Smooth muscle cell of the brain vasculature (primary cell): Measurements from ENCODE around the gene MYO18B.

ENCODE experiments used
- DNase-seq: peaks from one replicate; pipeline ENCODE4 v3.0.0-alpha.2; 2012; ENCODE audit warnings: low read depth, low spot score

The MYO18B gene

DNA sequence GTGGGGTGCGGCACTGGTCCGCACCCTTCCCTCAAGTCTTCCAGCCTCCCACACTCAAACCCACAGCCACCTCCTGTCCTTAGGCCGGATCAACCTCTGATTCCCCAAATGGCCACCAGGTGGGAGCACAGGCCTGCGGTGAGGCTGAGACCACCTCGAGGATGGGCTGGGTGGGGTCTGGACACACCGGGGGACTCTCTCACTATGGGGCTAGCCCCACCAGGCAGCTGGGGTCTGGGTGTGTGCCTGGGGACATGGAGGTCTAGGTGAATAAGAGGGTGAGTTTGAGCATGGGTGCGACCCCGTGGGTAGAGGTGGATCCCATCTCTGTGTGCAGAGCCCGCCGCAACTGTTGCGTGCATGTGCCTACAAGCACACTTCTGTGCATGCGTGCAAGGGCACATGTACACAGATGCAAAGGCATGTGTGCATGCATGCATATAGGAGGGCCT is 32.6 kb downstream of the MYO18B start:
- DNase-seq = no peak

DNA sequence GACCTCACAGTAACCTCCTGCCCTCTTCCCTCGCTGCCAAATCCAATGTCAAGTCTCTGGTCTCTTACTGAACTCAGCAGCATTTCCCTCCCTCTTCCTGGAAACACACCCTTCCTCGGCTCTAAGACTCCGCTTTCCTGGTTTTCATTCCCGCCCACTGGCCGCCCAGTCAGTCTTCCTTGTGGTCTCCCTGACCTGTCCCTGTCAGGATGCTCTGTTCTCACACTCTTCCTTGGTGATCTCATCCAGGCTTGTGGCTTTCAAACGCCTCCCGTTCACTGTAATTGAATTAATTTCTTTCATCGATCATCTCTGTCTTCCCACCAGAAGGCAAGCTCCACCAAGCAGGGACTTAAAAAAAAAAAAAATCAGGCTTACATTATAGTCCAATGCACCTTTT is 33.5 kb downstream of the MYO18B start:
- DNase-seq = no peak

DNA sequence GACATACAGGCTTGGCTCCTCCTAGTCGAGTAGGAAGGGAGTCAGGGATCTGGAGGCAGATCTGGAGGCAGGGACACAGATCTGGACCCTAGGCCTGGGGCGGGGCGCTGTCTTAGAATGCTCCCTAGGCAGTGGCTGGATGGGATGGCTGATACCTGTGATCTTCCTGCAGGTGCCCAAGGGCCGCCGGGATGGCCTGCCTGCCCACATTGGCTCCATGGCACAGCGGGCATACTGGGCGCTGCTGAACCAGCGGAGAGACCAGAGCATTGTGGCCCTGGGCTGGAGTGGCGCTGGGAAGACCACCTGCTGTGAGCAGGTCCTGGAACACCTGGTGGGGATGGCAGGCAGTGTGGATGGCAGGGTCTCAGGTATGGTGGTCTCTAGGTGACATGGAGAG is 35.4 kb downstream of the MYO18B start:
- no peak for DNase-seq

DNA sequence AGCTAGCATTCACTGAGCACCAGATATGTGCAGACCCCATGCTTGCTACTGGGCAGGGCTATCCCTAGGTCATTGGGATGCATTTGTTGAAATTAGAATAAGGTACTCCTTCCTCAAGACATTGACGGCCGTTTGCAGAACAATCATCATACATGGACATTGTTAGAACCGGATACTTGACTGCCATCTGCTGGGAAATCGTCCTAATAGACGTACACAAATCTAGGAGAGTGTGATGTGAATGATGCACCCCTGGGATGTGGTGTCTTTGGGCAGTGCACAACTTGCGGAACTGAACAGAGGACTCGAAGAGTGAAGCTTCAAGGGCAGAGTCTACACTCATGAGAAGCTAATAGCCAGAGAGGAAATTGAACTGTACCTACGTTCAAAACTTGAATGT is 35.9 kb downstream of the MYO18B start:
- DNase-seq = no peak

DNA sequence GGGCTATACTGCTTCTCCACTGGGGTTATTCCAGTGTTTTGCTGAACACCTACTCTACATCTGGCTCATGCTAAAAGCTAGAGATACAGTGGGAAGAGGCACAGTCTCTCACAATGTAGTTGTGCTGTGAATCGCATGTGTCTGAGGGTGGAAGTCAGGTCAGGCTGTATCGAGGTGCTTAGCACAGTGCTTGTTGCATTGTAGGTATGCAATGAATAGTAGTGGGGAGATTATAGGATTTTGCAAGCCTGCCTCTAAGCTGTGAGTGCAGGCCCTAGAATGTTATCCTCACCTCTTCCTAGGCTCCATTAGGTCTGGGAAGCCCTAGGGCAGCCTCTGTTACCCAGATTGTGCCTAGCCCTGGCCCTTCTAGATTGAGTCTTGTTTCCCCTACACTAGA is 37.4 kb downstream of the MYO18B start:
- no peak for DNase-seq

DNA sequence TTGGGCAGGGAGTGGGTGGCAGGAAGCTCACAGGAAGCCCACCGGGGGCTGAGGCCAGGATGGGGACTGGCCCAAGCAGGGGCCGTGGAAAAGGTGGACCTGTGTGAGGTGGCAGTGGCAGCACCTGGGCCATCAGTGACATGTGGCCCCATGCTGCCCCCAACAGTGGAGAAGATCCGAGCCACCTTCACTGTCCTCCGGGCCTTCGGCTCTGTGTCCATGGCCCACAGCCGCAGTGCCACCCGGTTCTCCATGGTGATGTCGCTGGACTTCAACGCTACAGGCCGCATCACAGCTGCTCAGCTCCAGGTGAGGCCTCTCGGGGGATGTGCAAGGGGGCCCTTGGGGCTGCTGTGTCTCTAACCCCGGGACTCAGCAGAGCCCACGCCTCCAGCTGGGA is 37.9 kb downstream of the MYO18B start:
- no peak for DNase-seq

DNA sequence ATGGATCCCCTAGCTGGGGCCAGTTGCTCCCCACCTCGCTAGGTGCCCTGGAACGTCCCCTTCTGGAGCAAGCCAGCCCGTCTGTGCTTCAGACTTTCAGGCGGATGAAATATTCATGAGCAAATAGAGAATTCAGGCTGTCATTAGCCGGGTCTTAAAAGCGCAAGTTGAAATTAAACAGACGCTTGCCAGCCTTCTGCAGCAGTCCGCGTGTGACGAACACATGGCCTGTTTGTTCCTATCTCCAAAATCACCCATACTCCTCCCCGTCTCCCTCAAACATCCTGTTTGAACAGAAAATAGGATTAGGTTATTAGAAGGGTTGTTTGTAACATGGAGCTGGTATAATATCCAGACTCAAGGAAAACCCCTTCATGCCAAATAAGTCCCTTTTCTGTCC is 38.7 kb downstream of the MYO18B start:
- no peak for DNase-seq

DNA sequence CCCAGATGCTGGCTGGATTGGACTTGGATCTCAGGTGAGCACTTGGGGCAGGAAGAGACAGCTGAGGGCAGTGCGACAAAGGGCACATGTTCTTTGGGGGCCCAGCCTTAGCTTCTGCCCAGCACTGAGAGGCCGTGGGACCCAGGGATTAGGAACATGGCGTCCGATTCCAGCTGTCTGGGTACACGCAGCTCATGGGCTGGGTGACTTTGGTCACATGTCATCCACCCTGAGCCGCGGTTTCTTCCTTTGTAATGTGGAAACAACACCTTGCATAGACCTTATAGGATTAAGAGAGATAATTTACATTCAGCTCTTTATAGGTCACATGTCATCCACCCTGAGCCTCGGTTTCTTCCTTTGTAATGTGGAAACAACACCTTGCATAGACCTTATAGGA is 39.8 kb downstream of the MYO18B start:
- DNase-seq = no peak

DNA sequence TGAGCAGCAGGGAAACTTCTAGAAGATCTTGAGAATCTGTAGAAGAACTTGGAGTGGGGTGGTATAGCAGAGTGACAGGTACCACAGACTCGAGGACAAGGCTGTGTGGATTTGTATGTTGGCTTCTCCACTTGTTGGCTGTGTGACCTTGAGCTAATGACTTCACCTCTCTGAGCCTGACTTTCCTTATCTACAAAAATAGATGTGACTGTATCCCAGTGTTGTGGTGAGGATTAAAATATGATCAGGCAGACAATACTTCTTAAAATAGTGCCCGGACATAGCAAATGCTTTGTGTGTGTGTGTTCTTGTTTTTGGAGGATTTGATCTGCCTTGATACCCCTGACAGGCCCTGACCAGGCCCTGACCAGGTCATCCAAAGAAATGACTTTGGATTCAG is 40.8 kb downstream of the MYO18B start:
- DNase-seq = no peak

DNA sequence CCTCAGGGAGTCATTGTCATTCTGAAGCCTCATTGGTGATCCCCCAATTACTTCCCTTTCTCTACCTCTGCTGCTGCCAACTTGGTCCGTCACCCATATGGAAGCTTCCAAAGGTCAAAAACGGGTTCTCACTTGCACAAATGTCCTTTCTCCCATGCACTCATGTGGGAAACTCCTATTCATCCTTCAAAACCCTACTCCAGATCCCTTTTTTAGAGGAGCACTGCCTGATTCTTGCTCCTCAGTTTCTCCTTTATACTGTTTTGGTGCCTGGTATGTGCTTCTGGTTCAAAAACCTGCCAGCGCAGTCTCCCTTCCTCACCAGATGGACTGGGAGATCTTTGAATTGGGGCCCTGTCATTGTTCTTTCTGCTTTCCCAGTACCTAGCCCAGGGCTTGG is 41.9 kb downstream of the MYO18B start:
- DNase-seq = no peak

DNA sequence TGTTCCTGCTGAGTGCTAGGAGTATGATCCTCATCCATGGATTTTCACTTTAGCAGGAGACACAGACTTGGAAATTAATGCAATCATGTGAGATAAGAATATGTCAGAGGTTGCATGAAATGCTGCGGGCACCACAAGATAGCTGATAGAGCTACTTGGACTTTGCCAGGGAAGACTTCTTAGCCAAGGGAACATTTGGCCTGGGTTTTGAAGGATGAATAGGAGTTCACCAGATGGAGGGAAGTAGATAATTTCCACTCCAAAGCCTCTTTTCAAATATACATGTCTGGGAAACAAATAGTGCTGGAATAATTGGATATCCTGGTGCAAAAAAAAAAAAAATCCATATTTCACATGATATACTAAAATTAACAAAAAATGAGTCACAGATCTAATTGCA is 44.2 kb downstream of the MYO18B start:
- no peak for DNase-seq

DNA sequence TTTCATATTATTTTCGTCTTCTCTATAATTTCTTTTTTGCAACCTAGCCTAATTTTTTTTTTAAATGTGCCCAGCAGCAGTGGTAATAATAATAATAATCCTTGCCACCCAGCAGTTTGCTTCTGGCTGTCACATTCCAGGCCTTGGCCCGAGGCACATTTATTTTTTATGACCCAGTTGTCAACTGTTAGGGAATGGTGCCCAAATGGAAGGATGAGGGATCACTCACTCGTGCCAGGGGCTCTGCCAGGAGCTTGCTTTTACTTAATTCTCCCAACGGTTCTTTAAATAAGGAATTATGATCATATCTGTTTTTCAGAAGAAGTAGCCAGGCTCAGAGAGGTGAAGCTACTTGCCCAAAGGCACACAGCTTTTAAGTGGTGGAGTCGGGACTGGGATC is 49.6 kb downstream of the MYO18B start:
- DNase-seq = no peak

DNA sequence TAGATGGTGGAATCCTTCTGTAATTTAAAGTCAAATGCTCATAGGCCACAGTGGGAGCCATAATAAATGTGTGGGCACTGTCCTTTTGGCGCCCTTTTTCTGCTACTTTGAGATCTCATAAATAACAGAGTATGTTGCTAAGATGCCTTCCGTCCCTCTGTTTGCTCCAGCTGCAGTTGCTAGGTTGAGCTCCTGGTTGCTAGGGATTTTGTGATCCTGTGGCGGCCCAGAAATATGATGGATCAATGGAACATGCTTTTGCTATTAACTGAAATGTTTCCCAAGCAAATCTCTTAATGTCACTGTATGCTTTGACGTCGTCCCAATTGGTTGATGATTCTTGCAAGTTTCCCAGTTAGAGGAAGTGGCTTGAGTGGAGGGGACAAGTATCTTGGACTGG is 53.5 kb downstream of the MYO18B start:
- no peak for DNase-seq

DNA sequence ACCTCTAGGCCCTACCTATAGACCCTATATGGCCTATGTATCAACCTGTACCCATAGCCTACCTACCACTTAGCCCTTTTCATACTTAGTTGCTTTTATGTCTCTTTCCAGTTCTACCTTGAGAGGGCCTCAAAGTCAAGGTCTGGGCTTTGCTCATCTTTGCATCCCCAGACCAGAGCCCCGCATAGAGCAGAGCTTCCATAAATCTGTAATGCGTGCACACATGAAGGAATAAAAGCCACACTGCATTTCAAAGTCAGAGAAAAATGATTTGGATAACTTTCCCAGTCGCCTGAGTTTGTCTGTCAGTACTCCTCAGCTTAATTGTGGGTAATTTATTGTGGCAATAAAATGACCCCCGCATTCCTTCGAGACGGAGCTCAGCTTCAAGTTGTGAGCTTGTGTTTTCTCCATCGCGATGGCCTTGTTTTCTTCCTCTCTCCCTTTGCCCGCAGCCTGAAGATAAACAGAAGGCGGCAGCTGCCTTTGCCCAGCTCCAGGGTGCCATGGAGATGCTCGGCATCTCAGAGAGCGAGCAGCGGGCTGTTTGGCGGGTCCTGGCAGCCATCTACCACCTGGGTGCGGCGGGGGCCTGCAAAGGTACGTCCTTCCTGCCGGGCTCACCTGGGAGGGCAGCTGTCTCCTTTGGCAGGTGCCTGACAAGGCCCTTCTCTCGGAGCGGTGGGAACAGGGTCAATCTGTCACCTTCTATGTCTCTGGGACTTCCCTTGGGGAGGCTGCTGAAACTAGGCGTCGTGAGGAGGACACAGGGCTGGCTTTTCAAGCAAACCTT is 55.7 kb downstream of the MYO18B start:
- no peak for DNase-seq

DNA sequence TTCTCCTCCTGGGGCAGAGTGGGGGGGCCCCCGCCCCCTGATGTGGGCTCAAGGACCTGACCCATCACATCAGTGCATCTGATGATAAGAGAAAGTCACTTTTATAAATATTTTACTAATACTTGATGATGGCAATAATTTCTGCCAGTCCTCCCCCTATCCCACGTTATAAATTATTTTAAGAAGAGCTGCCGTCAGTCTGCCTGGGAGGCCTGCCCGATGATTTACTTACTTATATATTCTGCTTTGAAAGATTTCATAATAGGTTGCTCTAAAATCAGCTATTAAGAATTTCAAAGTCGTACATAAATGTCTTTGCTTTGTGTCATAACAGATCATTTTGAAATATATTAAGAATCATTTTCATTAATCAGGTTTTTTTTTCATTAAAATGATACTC is 58.8 kb downstream of the MYO18B start:
- DNase-seq = no peak

DNA sequence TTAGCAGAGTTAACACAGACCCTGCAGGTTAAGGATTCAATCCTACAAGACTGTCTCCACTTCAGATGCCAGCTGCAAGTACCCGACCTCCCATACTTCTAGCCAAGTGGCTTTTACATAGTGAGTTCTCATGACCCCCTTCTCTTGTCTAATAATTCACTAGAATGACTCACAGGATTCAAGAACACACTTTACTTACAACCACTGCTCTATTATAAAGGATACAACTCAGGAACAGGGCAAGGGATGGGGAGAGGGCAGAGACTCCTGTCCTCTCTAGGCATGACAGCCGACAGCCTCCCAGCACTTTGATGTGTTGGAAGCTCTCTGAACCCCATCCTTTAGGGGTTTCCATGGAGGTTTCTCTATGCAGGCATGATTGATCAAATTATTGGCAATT is 60.0 kb downstream of the MYO18B start:
- DNase-seq = no peak

DNA sequence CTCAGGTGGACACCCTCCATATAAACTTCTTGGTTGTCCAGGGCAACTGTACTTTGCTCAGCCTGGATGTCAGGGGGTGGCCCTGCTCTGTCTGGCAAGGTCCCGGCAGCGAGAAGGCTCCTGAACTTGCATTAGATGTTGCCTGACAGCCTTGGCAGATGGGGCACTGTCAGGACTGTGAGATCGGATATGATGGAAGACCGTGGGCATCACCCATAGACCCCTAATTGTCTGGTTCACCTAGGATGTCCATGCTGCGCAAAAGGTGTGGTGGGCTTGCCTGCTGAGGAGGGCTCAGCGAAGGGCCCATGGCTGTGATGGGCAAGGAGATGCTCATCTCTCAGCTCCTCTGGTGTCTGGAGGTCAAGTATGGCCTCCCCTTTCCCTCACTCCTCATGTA is 62.7 kb downstream of the MYO18B start:
- DNase-seq = no peak

DNA sequence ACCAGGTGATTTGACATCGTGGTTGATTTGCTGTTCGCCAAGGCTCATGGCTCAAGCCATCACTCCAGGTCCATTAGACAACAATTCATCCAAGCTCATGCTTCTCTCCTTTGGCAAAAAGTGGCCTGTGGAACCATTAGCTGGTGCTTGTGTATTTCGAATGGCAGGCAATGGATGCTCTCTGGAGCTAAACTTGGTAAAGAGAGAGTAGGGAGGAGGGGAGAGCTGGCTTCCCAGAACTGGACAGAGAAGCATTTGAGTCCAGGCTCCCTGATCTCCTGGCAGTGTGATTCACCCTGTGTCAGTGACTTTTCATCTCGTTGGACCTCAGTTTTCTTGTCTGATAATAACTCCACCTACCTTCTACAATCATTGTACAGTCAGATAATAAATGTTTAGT is 64.6 kb downstream of the MYO18B start:
- DNase-seq = no peak

DNA sequence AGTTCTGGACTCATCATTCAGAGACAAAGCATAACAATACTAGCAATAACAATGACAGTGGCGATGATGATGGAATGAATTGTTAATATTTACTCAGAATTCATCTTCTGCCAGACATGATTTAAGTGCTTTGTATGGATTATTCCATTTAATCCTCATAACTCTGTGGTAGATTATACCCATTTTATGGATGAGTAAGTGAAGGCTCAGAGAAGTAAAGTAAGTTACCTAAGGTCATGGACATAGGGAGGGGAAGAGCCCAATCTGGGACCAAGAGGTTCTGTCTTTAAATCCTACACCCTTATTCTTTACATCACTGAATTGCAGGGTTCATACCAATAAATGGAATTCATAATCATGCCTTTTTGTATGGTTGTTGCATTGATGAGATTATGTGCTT is 72.7 kb downstream of the MYO18B start:
- DNase-seq = no peak

DNA sequence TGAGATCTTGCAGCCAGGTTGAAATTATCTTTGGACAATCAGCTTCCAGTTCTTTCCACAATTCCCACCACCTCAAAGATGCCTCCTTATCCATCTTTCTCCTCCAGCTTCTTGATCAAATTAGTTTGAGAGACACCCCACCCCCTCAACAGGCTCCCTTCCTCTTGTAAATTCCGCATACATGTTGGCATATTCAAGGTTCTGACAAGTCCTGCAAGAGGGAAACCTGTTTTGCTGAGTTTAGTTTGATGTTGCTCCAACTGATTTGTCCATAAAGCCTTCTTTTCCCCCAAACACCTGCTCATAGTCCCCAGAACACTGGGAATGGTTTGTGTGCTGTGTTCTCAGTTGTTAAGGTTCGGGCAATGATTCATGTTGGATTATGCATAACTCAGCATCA is 73.6 kb downstream of the MYO18B start:
- no peak for DNase-seq

DNA sequence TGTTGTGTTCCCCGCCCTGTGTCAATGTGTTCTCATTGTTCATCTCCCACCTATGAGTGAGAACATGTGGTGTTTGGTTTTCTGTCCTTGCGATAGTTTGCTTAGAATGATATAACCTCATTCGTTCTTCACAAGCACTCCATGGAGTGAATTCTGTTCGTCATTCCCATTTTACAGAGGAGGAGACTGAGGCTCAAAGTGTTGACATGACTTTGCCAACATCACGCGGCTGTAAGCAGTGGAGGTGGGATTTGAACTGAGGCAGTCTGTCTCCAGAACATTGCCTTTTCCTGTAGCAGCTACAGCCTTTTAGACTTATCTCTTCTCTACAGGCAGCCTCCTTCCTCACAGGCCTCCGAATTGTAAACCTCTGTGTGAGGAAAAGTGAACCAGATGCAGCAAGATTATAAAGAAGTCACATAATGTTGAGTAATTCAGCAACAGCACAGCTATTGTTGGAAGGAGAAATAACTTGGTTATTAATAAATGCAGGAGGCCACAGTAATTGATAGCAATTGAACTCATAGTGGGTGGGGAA is 74.6 kb downstream of the MYO18B start:
- no peak for DNase-seq

DNA sequence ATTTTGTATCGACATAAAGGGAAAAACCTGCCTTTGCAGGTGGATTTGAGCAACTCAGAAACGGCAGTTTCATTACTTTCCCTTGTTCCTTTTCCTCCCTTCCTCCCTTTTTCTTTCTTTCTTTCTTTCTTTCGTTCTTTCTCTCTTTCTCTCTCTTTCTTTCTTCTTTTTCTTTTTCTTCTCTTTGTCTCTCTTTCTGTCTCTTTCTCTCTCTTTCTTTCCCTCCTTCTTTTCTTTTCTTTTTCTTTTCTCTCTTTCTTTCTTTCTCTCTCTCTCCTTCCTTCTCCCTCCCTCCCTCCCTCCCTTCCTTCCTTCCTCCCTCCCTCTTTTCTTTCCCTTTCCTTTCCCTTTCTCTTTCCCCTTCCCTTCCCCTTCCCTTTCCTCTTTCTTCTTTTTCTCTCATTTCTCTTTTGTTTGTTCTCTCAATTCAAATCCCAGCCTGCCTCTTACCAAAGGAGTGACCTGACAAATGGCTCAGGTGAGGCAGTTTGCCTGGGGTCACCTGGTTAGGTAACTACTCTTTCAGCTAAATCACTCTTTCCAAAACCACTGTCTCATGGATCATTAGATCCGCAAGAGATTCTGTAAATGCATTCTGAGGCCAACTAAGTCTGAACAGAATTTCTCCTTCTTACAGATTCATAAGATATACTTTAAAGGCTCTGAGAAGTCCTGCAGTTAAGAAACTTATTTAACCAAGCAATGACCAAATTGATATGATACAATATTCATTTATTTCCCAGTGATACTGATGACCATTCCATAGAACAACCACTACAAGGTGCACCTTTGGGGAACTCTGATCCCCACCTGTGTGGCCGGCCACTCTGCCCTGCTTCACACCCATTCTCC is 75.3 kb downstream of the MYO18B start:
- DNase-seq = no peak

DNA sequence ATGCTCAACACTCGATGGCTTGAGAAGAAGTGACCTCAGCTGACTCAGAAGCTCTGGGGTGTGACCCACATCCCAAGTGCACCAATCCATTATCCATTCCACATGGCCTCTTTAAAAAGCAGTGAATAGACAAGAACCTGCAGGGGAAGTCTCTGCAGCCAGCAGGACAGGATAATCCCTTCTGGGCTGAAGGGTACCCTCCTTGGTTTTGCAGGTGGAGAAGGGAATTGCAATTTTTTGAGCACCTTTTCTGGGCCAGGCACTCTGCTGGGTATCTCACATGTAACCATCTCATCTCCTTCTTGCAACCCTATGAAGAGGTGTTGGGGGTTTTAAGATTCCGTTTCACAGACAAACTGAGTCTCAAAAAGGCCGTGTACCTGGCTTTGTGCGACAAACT is 76.6 kb downstream of the MYO18B start:
- no peak for DNase-seq
